Measurements from ENCODE around the gene PHF21B.

GRCh38 chr22:44865193-44866057, 144.4 kb downstream of the PHF21B start:
- TF ChIP-seq POLR2AphosphoS5 (IDR thresholded peaks at IDR 0.05; ENCODE audit: borderline replicate concordance, low read depth, low read length) (no peak), EZH2 (IDR thresholded peaks at IDR 0.05) (no peak)
